KOPT-K1 (cell line): ENCODE results near the gene PAX5.

Experiments
- H3K27ac ChIP-seq: fragments of 200-600 bp; sonication (generic); 2 replicates; pipeline ENCODE4 v1.5.1; 2016; ENCODE audit warnings: antibody characterized with exemption, mild to moderate bottlenecking, low read depth, low read length; ENCODE audit not compliant: poor library complexity, severe bottlenecking
- H3K36me3 ChIP-seq: fragments of 200-600 bp; sonication (generic); 2 replicates; pipeline ENCODE4 v1.5.1; 2017; ENCODE audit warnings: antibody characterized with exemption, mild to moderate bottlenecking, low read length, moderate library complexity; ENCODE audit not compliant: insufficient read depth
- H3K9me3 ChIP-seq: fragments of 200-600 bp; sonication (generic); 2 replicates; pipeline ENCODE4 v1.5.1; 2017; ENCODE audit warnings: antibody characterized with exemption, low read length, mild to moderate bottlenecking; ENCODE audit not compliant: insufficient read depth, poor library complexity, severe bottlenecking

PAX5 gene

GRCh38 chr9:36948051-36948450 lies 86.0 kb downstream of the PAX5 start:
- H3K27ac ChIP-seq: no peak overlapping the region
- H3K9me3 ChIP-seq: no peaks in the 10 kb centered on the region
- no peaks in the 10 kb centered on the region for H3K36me3 ChIP-seq

GRCh38 chr9:36946653-36947052 lies 87.4 kb downstream of the PAX5 start:
- Histone ChIP-seq H3K27ac (no peak overlapping the region), H3K9me3 (no peaks in the 10 kb centered on the region), H3K36me3 (no peaks in the 10 kb centered on the region)

GRCh38 chr9:36945999-36946398 lies 88.1 kb downstream of the PAX5 start:
- no peaks in the 10 kb centered on the region for H3K36me3 ChIP-seq
- H3K27ac ChIP-seq: no peak overlapping the region
- no peaks in the 10 kb centered on the region for H3K9me3 ChIP-seq

GRCh38 chr9:36942891-36943290 lies 91.2 kb downstream of the PAX5 start:
- Histone ChIP-seq H3K9me3 (no peaks in the 10 kb centered on the region), H3K27ac (no peak overlapping the region), H3K36me3 (no peaks in the 10 kb centered on the region)

GRCh38 chr9:36941441-36941840 lies 92.6 kb downstream of the PAX5 start:
- no peak overlapping the region for H3K27ac ChIP-seq
- H3K36me3 ChIP-seq: no peaks in the 10 kb centered on the region
- H3K9me3 ChIP-seq: no peaks in the 10 kb centered on the region

- H3K27ac ChIP-seq: no peak overlapping the region
- H3K9me3 ChIP-seq: no peaks in the 10 kb centered on the region
- no peaks in the 10 kb centered on the region for H3K36me3 ChIP-seq
These were observed 93.2 kb downstream of the PAX5 start for GRCh38 chr9:36940881-36941280.

GRCh38 chr9:36940500-36940853 lies 93.6 kb downstream of the PAX5 start:
- H3K9me3 ChIP-seq: no peaks in the 10 kb centered on the region
- no peaks in the 10 kb centered on the region for H3K36me3 ChIP-seq
- H3K27ac ChIP-seq: no peak overlapping the region

- Histone ChIP-seq H3K27ac (no peak overlapping the region), H3K9me3 (no peaks in the 10 kb centered on the region), H3K36me3 (no peaks in the 10 kb centered on the region)
These were observed 94.2 kb downstream of the PAX5 start for GRCh38 chr9:36939655-36940499.

- H3K36me3 ChIP-seq: no peaks in the 10 kb centered on the region
These were observed 94.9 kb downstream of the PAX5 start for GRCh38 chr9:36939214-36939613.

GRCh38 chr9:36938617-36939016 lies 95.5 kb downstream of the PAX5 start:
- no peak overlapping the region for H3K27ac ChIP-seq
- H3K36me3 ChIP-seq: no peaks in the 10 kb centered on the region
- no peaks in the 10 kb centered on the region for H3K9me3 ChIP-seq

More at GRCh38 chr9:36939214-36939613, 94.9 kb downstream of the PAX5 start:
- H3K9me3 ChIP-seq: no peaks in the 10 kb centered on the region
- no peak overlapping the region for H3K27ac ChIP-seq

GRCh38 chr9:36937951-36938350 lies 96.1 kb downstream of the PAX5 start:
- Histone ChIP-seq H3K9me3 (no peaks in the 10 kb centered on the region), H3K36me3 (no peaks in the 10 kb centered on the region), H3K27ac (no peak overlapping the region)

- peaks cover under 1% of the 10 kb centered on the region for H3K9me3 ChIP-seq
- no peak overlapping the region for H3K27ac ChIP-seq
- H3K36me3 ChIP-seq: no peaks in the 10 kb centered on the region
These were observed 96.7 kb downstream of the PAX5 start for GRCh38 chr9:36937346-36937745.

GRCh38 chr9:36936498-36936831 lies 97.6 kb downstream of the PAX5 start:
- H3K27ac ChIP-seq: no peak overlapping the region
- peaks cover 7% of the 10 kb centered on the region for H3K9me3 ChIP-seq
- H3K36me3 ChIP-seq: no peaks in the 10 kb centered on the region

- Histone ChIP-seq H3K27ac (no peak overlapping the region), H3K36me3 (no peaks in the 10 kb centered on the region)
These were observed 98.1 kb downstream of the PAX5 start for GRCh38 chr9:36935768-36936497.

GRCh38 chr9:36935332-36935731 lies 98.7 kb downstream of the PAX5 start:
- Histone ChIP-seq H3K27ac (no peak overlapping the region), H3K9me3 (peaks cover 7% of the 10 kb centered on the region), H3K36me3 (no peaks in the 10 kb centered on the region)

More at GRCh38 chr9:36935768-36936497, 98.1 kb downstream of the PAX5 start:
- H3K9me3 ChIP-seq: peaks cover 7% of the 10 kb centered on the region
